ENCODE data around the gene MRPL14.
"Not testable (repeated sequence)": the region's sequence is repeated elsewhere in the genome, so short reads cannot be mapped to it uniquely, and the experiment has no call there.

The MRPL14 gene

GRCh38 chr6:44157152-44157521 is 29.9 kb upstream of the MRPL14 start:
- H3K4me1 Mint-ChIP-seq (ENCODE audit: low read depth), result peaks cover 2% of the 10 kb centered on the region
- H3K36me3 Mint-ChIP-seq (ENCODE audit: low read depth), result no peaks in the 10 kb centered on the region
- no peaks in the 10 kb centered on the region for H3K9me3 Mint-ChIP-seq
- H3K4me3 Mint-ChIP-seq, result no peak overlapping the region
- DNase-seq (ENCODE audit: low spot score), result no peak
- no peaks in the 10 kb centered on the region for H3K27me3 Mint-ChIP-seq (ENCODE audit: low read depth)
- no peak overlapping the region for H3K27ac Mint-ChIP-seq

GRCh38 chr6:44156494-44157151 is 29.4 kb upstream of the MRPL14 start:
- no peaks in the 10 kb centered on the region for H3K27me3 Mint-ChIP-seq (ENCODE audit: low read depth)
- H3K4me3 Mint-ChIP-seq, result no peak overlapping the region
- no peaks in the 10 kb centered on the region for H3K36me3 Mint-ChIP-seq (ENCODE audit: low read depth)
- no peak for DNase-seq (ENCODE audit: low spot score)
- H3K9me3 Mint-ChIP-seq, result no peaks in the 10 kb centered on the region
- peaks cover 3% of the 10 kb centered on the region for H3K4me1 Mint-ChIP-seq (ENCODE audit: low read depth)
- H3K27ac Mint-ChIP-seq, result no peak overlapping the region

- Mint-ChIP-seq H3K27ac (no peak overlapping the region), H3K27me3 (ENCODE audit: low read depth) (no peaks in the 10 kb centered on the region), H3K9me3 (no peaks in the 10 kb centered on the region), H3K4me1 (ENCODE audit: low read depth) (peaks cover 5% of the 10 kb centered on the region), H3K4me3 (no peak overlapping the region), H3K36me3 (ENCODE audit: low read depth) (no peaks in the 10 kb centered on the region)
- DNase-seq (ENCODE audit: low spot score), result no peak
Measured at GRCh38 chr6:44154067-44154466, 26.8 kb upstream of the MRPL14 start.

GRCh38 chr6:44152533-44152932 is 25.3 kb upstream of the MRPL14 start:
- DNase-seq (ENCODE audit: low spot score), result no peak
- Mint-ChIP-seq H3K36me3 (ENCODE audit: low read depth) (peaks cover 1% of the 10 kb centered on the region), H3K4me3 (no peak overlapping the region), H3K9me3 (no peaks in the 10 kb centered on the region), H3K27me3 (ENCODE audit: low read depth) (no peaks in the 10 kb centered on the region), H3K27ac (no peak overlapping the region), H3K4me1 (ENCODE audit: low read depth) (peaks cover 5% of the 10 kb centered on the region)

GRCh38 chr6:44152109-44152461 is 24.8 kb upstream of the MRPL14 start:
- H3K27me3 Mint-ChIP-seq (ENCODE audit: low read depth), result no peaks in the 10 kb centered on the region
- peaks cover 1% of the 10 kb centered on the region for H3K36me3 Mint-ChIP-seq (ENCODE audit: low read depth)
- H3K4me1 Mint-ChIP-seq (ENCODE audit: low read depth), result peaks cover 5% of the 10 kb centered on the region
- no peak for DNase-seq (ENCODE audit: low spot score)
- H3K9me3 Mint-ChIP-seq, result no peaks in the 10 kb centered on the region
- no peak overlapping the region for H3K4me3 Mint-ChIP-seq
- H3K27ac Mint-ChIP-seq, result no peak overlapping the region

- Mint-ChIP-seq H3K4me3 (no peak overlapping the region), H3K36me3 (ENCODE audit: low read depth) (peaks cover 1% of the 10 kb centered on the region), H3K4me1 (ENCODE audit: low read depth) (peaks cover 5% of the 10 kb centered on the region), H3K9me3 (no peaks in the 10 kb centered on the region), H3K27me3 (ENCODE audit: low read depth) (no peaks in the 10 kb centered on the region), H3K27ac (no peak overlapping the region)
- DNase-seq (ENCODE audit: low spot score), result peak; percentile 76
Measured at GRCh38 chr6:44151348-44152108, 24.3 kb upstream of the MRPL14 start.

- no peak for DNase-seq (ENCODE audit: low spot score)
- peaks cover 5% of the 10 kb centered on the region for H3K4me1 Mint-ChIP-seq (ENCODE audit: low read depth)
- no peak overlapping the region for H3K27ac Mint-ChIP-seq
- H3K4me3 Mint-ChIP-seq, result no peak overlapping the region
- no peaks in the 10 kb centered on the region for H3K27me3 Mint-ChIP-seq (ENCODE audit: low read depth)
- H3K9me3 Mint-ChIP-seq, result no peaks in the 10 kb centered on the region
- peaks cover 1% of the 10 kb centered on the region for H3K36me3 Mint-ChIP-seq (ENCODE audit: low read depth)
Measured at GRCh38 chr6:44150317-44150917, 23.2 kb upstream of the MRPL14 start.

GRCh38 chr6:44149369-44150012 is 22.2 kb upstream of the MRPL14 start:
- Mint-ChIP-seq H3K4me1 (ENCODE audit: low read depth) (peaks cover 4% of the 10 kb centered on the region), H3K27me3 (ENCODE audit: low read depth) (no peaks in the 10 kb centered on the region), H3K4me3 (no peak overlapping the region), H3K27ac (no peak overlapping the region), H3K36me3 (ENCODE audit: low read depth) (peaks cover 1% of the 10 kb centered on the region), H3K9me3 (no peaks in the 10 kb centered on the region)
- no peak for DNase-seq (ENCODE audit: low spot score)

GRCh38 chr6:44148306-44148705 is 21.1 kb upstream of the MRPL14 start:
- DNase-seq (ENCODE audit: low spot score), result no peak
- peaks cover 1% of the 10 kb centered on the region for H3K36me3 Mint-ChIP-seq (ENCODE audit: low read depth)
- no peaks in the 10 kb centered on the region for H3K9me3 Mint-ChIP-seq
- H3K4me3 Mint-ChIP-seq, result no peak overlapping the region
- no peak overlapping the region for H3K27ac Mint-ChIP-seq
- no peaks in the 10 kb centered on the region for H3K27me3 Mint-ChIP-seq (ENCODE audit: low read depth)
- H3K4me1 Mint-ChIP-seq (ENCODE audit: low read depth), result peaks cover 3% of the 10 kb centered on the region

GRCh38 chr6:44147256-44147655 is 20.0 kb upstream of the MRPL14 start:
- H3K9me3 Mint-ChIP-seq, result no peaks in the 10 kb centered on the region
- no peak for DNase-seq (ENCODE audit: low spot score)
- peaks cover 3% of the 10 kb centered on the region for H3K4me1 Mint-ChIP-seq (ENCODE audit: low read depth)
- no peak overlapping the region for H3K27ac Mint-ChIP-seq
- H3K27me3 Mint-ChIP-seq (ENCODE audit: low read depth), result no peaks in the 10 kb centered on the region
- H3K4me3 Mint-ChIP-seq, result no peak overlapping the region
- peaks cover 1% of the 10 kb centered on the region for H3K36me3 Mint-ChIP-seq (ENCODE audit: low read depth)

- H3K4me3 Mint-ChIP-seq, result no peak overlapping the region
- peaks cover 3% of the 10 kb centered on the region for H3K4me1 Mint-ChIP-seq (ENCODE audit: low read depth)
- H3K36me3 Mint-ChIP-seq (ENCODE audit: low read depth), result peaks cover 1% of the 10 kb centered on the region
- no peaks in the 10 kb centered on the region for H3K9me3 Mint-ChIP-seq
- DNase-seq (ENCODE audit: low spot score), result no peak
- H3K27ac Mint-ChIP-seq, result no peak overlapping the region
- H3K27me3 Mint-ChIP-seq (ENCODE audit: low read depth), result no peaks in the 10 kb centered on the region
Measured at GRCh38 chr6:44146685-44147084, 19.4 kb upstream of the MRPL14 start.

GRCh38 chr6:44145839-44146238 is 18.6 kb upstream of the MRPL14 start:
- Mint-ChIP-seq H3K27ac (no peak overlapping the region), H3K9me3 (no peaks in the 10 kb centered on the region), H3K27me3 (ENCODE audit: low read depth) (no peaks in the 10 kb centered on the region), H3K36me3 (ENCODE audit: low read depth) (peaks cover 1% of the 10 kb centered on the region), H3K4me1 (ENCODE audit: low read depth) (no peaks in the 10 kb centered on the region), H3K4me3 (no peak overlapping the region)
- DNase-seq (ENCODE audit: low spot score), result no peak

- H3K4me1 Mint-ChIP-seq (ENCODE audit: low read depth); H3K27me3 Mint-ChIP-seq (ENCODE audit: low read depth); H3K9me3 Mint-ChIP-seq; H3K27ac Mint-ChIP-seq; H3K36me3 Mint-ChIP-seq (ENCODE audit: low read depth); H3K4me3 Mint-ChIP-seq; DNase-seq (ENCODE audit: low spot score): not testable (repeated sequence)
Measured at GRCh38 chr6:44144536-44144935, 17.3 kb upstream of the MRPL14 start.

GRCh38 chr6:44143731-44144130 is 16.5 kb upstream of the MRPL14 start:
- Mint-ChIP-seq H3K36me3 (ENCODE audit: low read depth) (peaks cover under 1% of the 10 kb centered on the region), H3K9me3 (no peaks in the 10 kb centered on the region), H3K27me3 (ENCODE audit: low read depth) (no peaks in the 10 kb centered on the region), H3K27ac (no peak overlapping the region), H3K4me1 (ENCODE audit: low read depth) (no peaks in the 10 kb centered on the region), H3K4me3 (no peak overlapping the region)
- no peak for DNase-seq (ENCODE audit: low spot score)

Measured in T-helper 2 cell treated with Interferon-gamma antibody and Interleukin-4, amounts not matched to agents 5 μg/mL and 100 μg/mL, for 36 hours (primary cell).